ENCODE results near the gene CPSF3.

Gene CPSF3

DNA sequence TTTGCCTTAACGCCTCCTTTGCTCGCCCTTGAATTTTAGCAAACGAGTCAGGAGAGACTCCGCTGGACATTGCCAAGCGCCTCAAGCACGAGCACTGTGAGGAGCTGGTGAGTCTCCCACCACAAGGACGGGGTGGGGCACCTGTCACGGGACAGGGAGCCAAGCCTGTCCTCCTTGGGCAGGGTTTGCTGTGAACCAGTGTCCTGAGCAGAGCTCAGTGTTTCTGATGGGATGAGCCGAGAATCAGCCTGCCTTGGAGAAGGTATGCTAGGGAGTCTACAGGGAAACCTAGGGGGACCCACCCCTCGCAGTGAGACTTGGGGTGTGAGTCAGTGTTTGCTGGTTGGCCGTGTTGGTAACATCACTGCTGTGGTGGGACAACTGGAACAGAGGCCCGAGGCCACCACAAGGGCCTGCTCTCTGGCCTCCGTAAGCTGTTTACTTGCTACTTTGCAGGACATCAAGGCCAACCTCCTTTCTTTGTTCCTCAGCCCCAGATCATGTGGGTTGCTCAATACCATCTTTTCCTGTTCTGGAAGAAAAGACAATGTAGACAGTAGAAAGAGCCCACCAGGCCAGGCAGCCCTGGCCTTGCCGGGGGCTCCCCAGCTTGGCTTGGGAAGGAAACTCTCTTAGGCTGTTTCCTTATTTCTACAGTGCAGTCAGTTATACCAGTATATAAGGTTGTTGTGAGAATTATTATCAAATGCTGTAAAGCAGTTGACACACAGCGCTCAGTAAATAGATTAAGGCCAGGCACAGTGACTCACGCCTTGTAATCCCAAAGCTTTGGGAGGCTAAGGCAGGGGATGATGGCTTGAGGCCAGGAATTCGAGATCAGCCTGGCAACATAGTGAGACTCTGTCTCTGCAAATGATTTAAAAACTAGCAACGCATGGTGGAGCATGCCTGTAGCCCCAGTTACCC, 42.5 kb upstream of the CPSF3 start:
- TF ChIP-seq, protein P1, sequence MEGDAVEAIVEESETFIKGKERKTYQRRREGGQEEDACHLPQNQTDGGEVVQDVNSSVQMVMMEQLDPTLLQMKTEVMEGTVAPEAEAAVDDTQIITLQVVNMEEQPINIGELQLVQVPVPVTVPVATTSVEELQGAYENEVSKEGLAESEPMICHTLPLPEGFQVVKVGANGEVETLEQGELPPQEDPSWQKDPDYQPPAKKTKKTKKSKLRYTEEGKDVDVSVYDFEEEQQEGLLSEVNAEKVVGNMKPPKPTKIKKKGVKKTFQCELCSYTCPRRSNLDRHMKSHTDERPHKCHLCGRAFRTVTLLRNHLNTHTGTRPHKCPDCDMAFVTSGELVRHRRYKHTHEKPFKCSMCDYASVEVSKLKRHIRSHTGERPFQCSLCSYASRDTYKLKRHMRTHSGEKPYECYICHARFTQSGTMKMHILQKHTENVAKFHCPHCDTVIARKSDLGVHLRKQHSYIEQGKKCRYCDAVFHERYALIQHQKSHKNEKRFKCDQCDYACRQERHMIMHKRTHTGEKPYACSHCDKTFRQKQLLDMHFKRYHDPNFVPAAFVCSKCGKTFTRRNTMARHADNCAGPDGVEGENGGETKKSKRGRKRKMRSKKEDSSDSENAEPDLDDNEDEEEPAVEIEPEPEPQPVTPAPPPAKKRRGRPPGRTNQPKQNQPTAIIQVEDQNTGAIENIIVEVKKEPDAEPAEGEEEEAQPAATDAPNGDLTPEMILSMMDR (IDR thresholded peaks at IDR 0.05): no peak

DNA sequence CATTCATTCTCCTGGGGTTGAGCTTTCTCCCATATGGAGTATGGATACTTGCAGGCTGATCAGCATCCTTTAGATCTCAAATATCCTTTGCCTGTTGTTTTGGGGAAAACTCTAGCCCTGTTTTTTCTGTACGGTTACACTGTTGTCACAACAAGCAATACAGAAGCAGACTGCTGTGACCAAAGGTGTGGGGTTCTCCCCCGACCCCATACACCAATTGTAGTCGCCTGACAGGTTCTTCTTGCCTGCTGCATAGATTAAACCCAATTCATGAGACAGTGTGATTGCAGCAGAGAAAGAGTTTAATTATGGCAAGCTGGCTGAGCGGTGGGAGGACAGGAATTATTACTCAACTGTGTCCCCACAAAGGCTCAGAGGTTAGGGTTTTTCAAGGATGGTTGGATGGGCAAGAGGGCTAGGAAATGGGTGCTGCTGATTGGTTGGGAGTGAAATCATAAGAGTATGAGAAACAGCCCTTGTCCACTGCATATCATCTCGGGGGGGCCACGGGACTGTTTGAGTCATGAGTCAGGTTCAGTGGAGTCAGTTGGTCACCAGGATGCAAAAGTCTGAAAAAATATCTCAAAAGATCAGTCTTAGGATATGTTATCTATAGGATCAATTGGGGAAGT, 40.7 kb upstream of the CPSF3 start:
- TF ChIP-seq, protein P1 (IDR thresholded peaks at IDR 0.05): no peak

DNA sequence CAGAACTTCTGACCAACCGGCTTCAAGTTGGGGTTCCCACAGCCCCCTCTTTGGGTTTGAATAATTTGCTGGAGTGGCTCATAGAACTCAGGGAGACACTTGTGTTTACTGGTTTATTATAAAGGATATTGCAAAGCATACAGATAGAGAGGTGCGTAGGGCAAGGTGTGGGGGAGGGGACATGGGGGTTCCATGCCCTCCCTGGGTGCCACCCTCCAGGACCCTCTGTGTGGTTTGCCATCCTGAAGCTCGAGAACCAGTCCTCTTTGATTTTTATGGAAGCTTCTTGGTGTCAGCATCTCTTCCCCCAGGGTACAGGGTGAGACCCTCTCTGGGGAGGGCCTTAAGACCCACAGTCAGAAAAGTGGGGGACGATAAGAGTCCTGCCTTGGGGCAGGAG, 38.9 kb upstream of the CPSF3 start:
- TF ChIP-seq, protein P1 (IDR thresholded peaks at IDR 0.05): no peak

DNA sequence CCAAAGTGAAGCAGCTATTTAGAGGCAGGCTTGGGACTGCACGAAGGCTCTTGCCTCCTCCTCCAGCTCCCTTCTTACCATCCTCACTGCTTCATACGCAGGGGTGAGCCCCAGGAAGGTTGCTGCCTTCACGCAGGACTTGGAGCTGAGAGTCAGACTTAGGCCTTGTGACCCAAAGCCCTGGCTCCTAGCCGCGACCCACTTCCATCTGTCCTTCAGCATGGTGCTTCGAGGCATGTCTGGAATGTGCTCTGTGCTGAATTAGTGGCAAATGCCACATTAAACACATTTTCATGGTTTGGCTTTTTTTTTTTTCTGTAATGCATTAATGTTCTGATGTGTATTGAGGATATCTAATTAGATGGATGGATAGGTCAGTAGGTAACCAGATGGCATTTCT, 37.6 kb upstream of the CPSF3 start:
- TF ChIP-seq, protein P1 (IDR thresholded peaks at IDR 0.05): no peak

DNA sequence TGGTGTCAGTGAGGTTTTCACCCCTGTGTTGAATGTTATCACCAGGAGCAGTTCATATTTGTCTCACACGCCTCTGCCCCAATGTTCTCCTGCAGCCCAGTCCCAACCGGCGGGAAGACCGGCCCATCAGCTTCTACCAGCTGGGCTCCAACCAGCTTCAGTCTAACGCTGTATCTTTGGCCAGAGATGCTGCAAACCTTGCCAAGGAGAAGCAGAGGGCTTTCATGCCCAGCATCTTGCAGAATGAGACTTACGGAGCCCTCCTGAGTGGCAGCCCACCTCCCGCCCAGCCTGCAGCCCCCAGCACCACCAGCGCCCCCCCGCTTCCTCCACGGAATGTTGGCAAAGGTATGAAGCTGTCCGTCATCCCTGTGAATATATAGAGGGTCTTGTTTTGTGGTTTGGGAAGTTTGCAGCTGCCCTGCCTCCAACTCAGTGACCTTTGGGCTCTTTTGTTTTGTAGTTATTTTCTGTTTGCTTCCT, 35.2 kb upstream of the CPSF3 start:
- TF ChIP-seq, protein P1 (IDR thresholded peaks at IDR 0.05): no peak

DNA sequence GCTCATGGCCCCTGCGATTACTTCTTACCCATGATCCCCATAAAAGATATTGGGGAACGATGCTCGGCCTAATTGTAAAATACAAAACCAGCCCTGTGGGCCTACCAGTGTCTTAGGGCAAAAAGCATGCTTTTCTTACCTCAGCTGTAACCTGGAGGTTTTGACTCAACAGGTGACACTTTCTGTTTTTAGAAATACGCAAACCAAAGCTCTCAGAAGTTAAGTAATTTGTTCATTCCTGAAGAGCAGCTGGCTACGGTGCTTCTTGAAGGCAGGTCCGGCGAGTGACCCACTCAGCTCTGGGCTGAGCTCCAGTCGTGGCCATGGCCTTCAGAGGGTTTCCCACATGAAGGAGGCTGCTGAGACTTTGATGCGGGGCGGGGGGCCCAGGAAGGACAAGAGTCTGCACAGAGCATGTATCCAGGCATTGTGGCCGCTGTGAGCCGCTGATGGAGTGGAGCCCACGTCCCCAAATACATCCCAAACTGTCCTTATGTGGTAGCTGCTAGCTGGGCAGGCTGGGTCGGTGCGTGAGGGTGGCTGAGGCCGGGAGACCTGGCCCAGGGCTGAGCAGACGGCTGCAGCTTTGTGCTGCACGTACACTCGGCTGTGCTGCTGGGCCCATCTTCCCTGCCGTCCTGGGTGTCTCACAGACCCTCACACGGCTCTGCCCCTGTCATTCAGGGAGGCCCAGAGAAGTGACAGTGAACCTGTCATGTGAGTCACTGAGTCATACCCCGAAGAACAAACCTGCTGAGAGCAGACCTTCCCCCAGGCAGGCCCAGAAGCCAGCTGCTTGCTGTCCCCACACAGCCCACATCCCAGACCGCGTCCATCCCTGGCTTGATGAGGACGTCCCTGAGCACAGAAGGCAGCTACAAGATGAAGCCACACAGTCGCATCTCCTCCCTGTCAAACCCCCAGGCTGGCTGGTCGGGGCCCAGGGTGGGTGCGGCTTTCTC, 34.2 kb upstream of the CPSF3 start:
- TF ChIP-seq, protein P1 (IDR thresholded peaks at IDR 0.05): no peak

All from LNCAP (cell line).